Osteoblast (primary cell): ENCODE data around the gene ADGB. TPM values are rescaled to one million over a fixed set of nuclear protein-coding genes. Genes with fewer than 3 reads are reported as not detected.
"Not testable (repeated sequence)": the region's sequence is repeated elsewhere in the genome, so short reads cannot be mapped to it uniquely, and the experiment has no call there.

ENCODE experiments used
- DNase-seq: peaks from one replicate; pipeline ENCODE4 v3.0.0; 2011; ENCODE audit warnings: low spot score, mixed read lengths; ENCODE audit not compliant: insufficient read length; ENCODE audit errors: missing footprints
- H2AFZ ChIP-seq: 2 replicates; pipeline ENCODE4 v1.6.0; 2011; ENCODE audit warnings: mild to moderate bottlenecking, low read length
- H3K27ac ChIP-seq: 2 replicates; pipeline ENCODE4 v1.5.1; 2011; ENCODE audit warnings: mild to moderate bottlenecking, low read depth, low read length, moderate library complexity
- H3K27me3 ChIP-seq: 2 replicates; pipeline ENCODE4 v1.6.0; 2012; ENCODE audit warnings: mild to moderate bottlenecking, control low read depth, inconsistent platforms, low read length, moderate library complexity; ENCODE audit not compliant: insufficient read depth
- H3K36me3 ChIP-seq: 2 replicates; pipeline ENCODE4 v1.5.1; 2011; ENCODE audit warnings: mild to moderate bottlenecking, low read length, control low read depth, moderate library complexity; ENCODE audit not compliant: insufficient read depth
- H3K4me1 ChIP-seq: 2 replicates; pipeline ENCODE4 v1.5.1; 2011; ENCODE audit warnings: mild to moderate bottlenecking, low read length, control low read depth, moderate library complexity; ENCODE audit not compliant: insufficient read depth
- H3K4me2 ChIP-seq: 2 replicates; pipeline ENCODE4 v1.6.0; 2011; ENCODE audit warnings: mild to moderate bottlenecking, low read length; ENCODE audit not compliant: insufficient read depth
- H3K4me3 ChIP-seq: fragments of 200-600 bp; sonication (generic); 3 replicates; pipeline ENCODE4 v1.5.1; 2012; ENCODE audit warnings: mild to moderate bottlenecking, low read length, inconsistent platforms; ENCODE audit not compliant: insufficient read depth
- H3K79me2 ChIP-seq: 2 replicates; pipeline ENCODE4 v1.6.0; 2012; ENCODE audit warnings: mild to moderate bottlenecking, low read length, control low read depth, inconsistent platforms; ENCODE audit not compliant: insufficient read depth
- H3K9me3 ChIP-seq: 2 replicates; pipeline ENCODE4 v1.5.1; 2011; ENCODE audit warnings: low read depth, low read length, control low read depth
- H4K20me1 ChIP-seq: 2 replicates; pipeline ENCODE4 v1.6.0; 2012; ENCODE audit warnings: mild to moderate bottlenecking, low read length, control low read depth; ENCODE audit not compliant: insufficient read depth
- CTCF ChIP-seq: IDR thresholded peaks from 2 replicates; pipeline ENCODE4 v1.5.1; 2011; ENCODE audit warnings: mild to moderate bottlenecking, low read depth, low read length, moderate library complexity; ENCODE audit errors: extremely low read depth
- total RNA-seq: library from RNA; depleted of rRNA; stranded (reverse); fragments of >200 nt; gene quantifications from 2 replicates; pipeline ENCODE4 v1.2.3, GENCODE V29; 2012

The ADGB gene
- total RNA-seq, 1 donor, result under 0.01 TPM

GRCh38 chr6:146560607-146561006 is 38.2 kb upstream of the ADGB start:
- TF ChIP-seq CTCF, result no peak
- DNase-seq, result no peak
- no peaks in the 10 kb centered on the region for H3K79me2 ChIP-seq

GRCh38 chr6:146566661-146567060 is 32.1 kb upstream of the ADGB start:
- H3K27ac ChIP-seq, H3K27me3 ChIP-seq, DNase-seq, H3K79me2 ChIP-seq, H2AFZ ChIP-seq, H4K20me1 ChIP-seq, H3K4me1 ChIP-seq, H3K4me2 ChIP-seq, H3K4me3 ChIP-seq, H3K9me3 ChIP-seq, H3K36me3 ChIP-seq: not testable (repeated sequence)

More at GRCh38 chr6:146560607-146561006, 38.2 kb upstream of the ADGB start:
- Histone ChIP-seq H3K27ac (no peak overlapping the region), H3K27me3 (no peaks in the 10 kb centered on the region), H4K20me1 (no peaks in the 10 kb centered on the region), H3K4me1 (no peaks in the 10 kb centered on the region), H2AFZ (no peak overlapping the region), H3K36me3 (peaks cover under 1% of the 10 kb centered on the region), H3K9me3 (no peaks in the 10 kb centered on the region), H3K4me2 (no peak overlapping the region), H3K4me3 (no peak overlapping the region)

- not testable (repeated sequence) for H3K27me3 ChIP-seq, H3K4me2 ChIP-seq, H3K36me3 ChIP-seq, DNase-seq, H2AFZ ChIP-seq, H3K9me3 ChIP-seq, H4K20me1 ChIP-seq, H3K4me3 ChIP-seq, H3K79me2 ChIP-seq, H3K27ac ChIP-seq, H3K4me1 ChIP-seq
These were observed 30.2 kb upstream of the ADGB start for GRCh38 chr6:146568619-146569018.

- H3K9me3 ChIP-seq, result no peaks in the 10 kb centered on the region
- H3K4me1 ChIP-seq, result no peaks in the 10 kb centered on the region
- no peak overlapping the region for H3K4me2 ChIP-seq
- H2AFZ ChIP-seq, result no peak overlapping the region
- H4K20me1 ChIP-seq, result no peaks in the 10 kb centered on the region
- no peak for DNase-seq
- no peak for TF ChIP-seq CTCF
- no peak overlapping the region for H3K27ac ChIP-seq
- H3K79me2 ChIP-seq, result no peaks in the 10 kb centered on the region
- no peaks in the 10 kb centered on the region for H3K27me3 ChIP-seq
- no peak overlapping the region for H3K4me3 ChIP-seq
- H3K36me3 ChIP-seq, result no peaks in the 10 kb centered on the region
These were observed 24.6 kb upstream of the ADGB start for GRCh38 chr6:146574211-146574610.

DNA sequence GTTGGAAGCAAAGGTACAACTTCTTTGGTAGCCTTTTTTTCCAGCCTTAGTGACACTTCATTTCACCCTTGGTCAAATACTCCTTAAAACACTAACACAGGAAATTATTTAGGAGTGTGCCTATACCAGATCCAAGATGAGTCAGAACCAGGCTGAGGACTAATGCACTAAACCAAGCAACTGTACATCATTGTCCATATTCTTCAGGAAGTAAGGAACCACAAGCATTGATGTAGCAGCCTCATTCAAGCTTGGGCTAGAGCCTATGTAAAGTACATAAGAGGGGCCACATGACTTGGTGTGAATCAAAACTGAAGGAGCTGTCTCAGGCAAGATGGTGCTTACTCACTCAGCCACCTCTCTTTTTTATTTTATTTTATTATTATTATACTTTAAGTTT is 20.7 kb upstream of the ADGB start:
- H3K9me3 ChIP-seq, result no peaks in the 10 kb centered on the region
- no peak overlapping the region for H3K27ac ChIP-seq
- no peak overlapping the region for H2AFZ ChIP-seq
- H3K79me2 ChIP-seq, result no peaks in the 10 kb centered on the region
- H3K4me1 ChIP-seq, result no peaks in the 10 kb centered on the region
- no peaks in the 10 kb centered on the region for H4K20me1 ChIP-seq
- H3K27me3 ChIP-seq, result no peaks in the 10 kb centered on the region
- H3K36me3 ChIP-seq, result no peaks in the 10 kb centered on the region
- no peak for TF ChIP-seq CTCF
- H3K4me3 ChIP-seq, result no peak overlapping the region
- DNase-seq, result no peak
- H3K4me2 ChIP-seq, result no peak overlapping the region
